B cell (primary cell): ENCODE measurements around the gene EPHA5. TPM values are rescaled to one million over a fixed set of nuclear protein-coding genes. Genes with fewer than 3 reads are reported as not detected.

Experiments used
- ATAC-seq: fragments of 200-7000 bp; cut with Tn5 transposase; one replicate; pipeline ENCODE4 v1.10.0; 2021; ENCODE audit warnings: low read depth, mild to moderate bottlenecking, moderate number of reproducible peaks, moderate library complexity
- CTCF ChIA-PET: fragments of 350-600 bp; sonication (Branson Sonifier 250); formaldehyde crosslinking; loops from one replicate; lab custom pipeline; 2021; ENCODE audit warnings: antibody characterized with exemption, inconsistent platforms; lab: Charles Lee
- POLR2A ChIA-PET: fragments of 350-600 bp; sonication (Branson Sonifier 250); formaldehyde crosslinking; loops from one replicate; lab custom pipeline; 2021; ENCODE audit warnings: antibody characterized with exemption; lab: Charles Lee
- DNase-seq: peaks from one replicate; pipeline ENCODE4 v3.0.0; 2013
- H2AFZ ChIP-seq: 2 replicates; pipeline ENCODE4 v1.6.1; 2012; ENCODE audit warnings: mild to moderate bottlenecking, low read depth, low read length; ENCODE audit not compliant: insufficient read depth, poor library complexity, severe bottlenecking
- H3K27ac ChIP-seq, 2 donors: 1 replicate in 1 of 2; 2 replicates in 1 of 2; pipeline ENCODE4 v1.5.1; 2012 to 2013; ENCODE audit warnings: low read length in 2 of 2, mild to moderate bottlenecking in 2 of 2, moderate library complexity in 1 of 2
- H3K27me3 ChIP-seq, 4 experiments: fragments of 200-600 bp in 1 of 4; sonication (generic) in 1 of 4; replicated peaks in 1 of 4; 1 replicate in 2 of 4; 2 replicates in 2 of 4; pipeline versions ENCODE4 v1.6.1 to v1.7.0; 2013 to 2016; ENCODE audit warnings: low read length in 3 of 4, mild to moderate bottlenecking in 2 of 4, mixed read lengths in 1 of 4, moderate library complexity in 1 of 4; ENCODE audit not compliant: insufficient read depth in 4 of 4, control insufficient read depth in 3 of 4; ENCODE audit errors: control extremely low read depth in 1 of 4
- H3K36me3 ChIP-seq, 2 experiments: replicated peaks in 1 of 2; 1 replicate in 1 of 2; 2 replicates in 1 of 2; pipeline versions ENCODE4 v1.6.1 to v1.7.1; 2013; ENCODE audit warnings: low read length in 1 of 2; ENCODE audit not compliant: insufficient read depth in 2 of 2, control insufficient read depth in 1 of 2; ENCODE audit errors: control extremely low read depth in 1 of 2, extremely low read depth in 1 of 2
- H3K4me1 ChIP-seq, 2 donors: fragments of 200-600 bp in 1 of 2; sonication (generic) in 1 of 2; 1 replicate in 1 of 2; 2 replicates in 1 of 2; pipeline versions ENCODE4 v1.5.1 to v1.6.1; 2013 to 2017; ENCODE audit warnings: low read length in 2 of 2; ENCODE audit not compliant: control insufficient read depth in 2 of 2, insufficient read depth in 2 of 2
- H3K4me2 ChIP-seq: replicated peaks from 2 replicates; pipeline ENCODE3; 2012; ENCODE audit warnings: mild to moderate bottlenecking, low read depth, low read length; ENCODE audit not compliant: poor library complexity, severe bottlenecking
- H3K4me3 ChIP-seq, 5 experiments: fragments of 200-600 bp in 1 of 5; sonication (generic) in 1 of 5; 1 replicate in 3 of 5; 2 replicates in 2 of 5; pipeline versions ENCODE4 v1.5.1 to v1.7.0; 2011 to 2016; ENCODE audit warnings: low read length in 4 of 5, mild to moderate bottlenecking in 4 of 5, low read depth in 2 of 5, control low read depth in 1 of 5, moderate library complexity in 1 of 5; ENCODE audit not compliant: insufficient read depth in 1 of 5; ENCODE audit errors: control extremely low read depth in 1 of 5, extremely low read depth in 1 of 5
- H3K79me2 ChIP-seq: fragments of 200-600 bp; sonication (generic); one replicate; pipeline ENCODE4 v1.6.0; 2016; ENCODE audit warnings: low read length; ENCODE audit not compliant: control insufficient read depth, insufficient read depth
- H3K9ac ChIP-seq: fragments of 200-600 bp; sonication (generic); 2 replicates; pipeline ENCODE4 v1.6.1; 2017; ENCODE audit warnings: mild to moderate bottlenecking, low read length, moderate library complexity
- H3K9me3 ChIP-seq, 3 donors: one replicate each; pipeline versions ENCODE4 v1.6.1 to v1.7.1; 2013; ENCODE audit warnings: low read length in 2 of 3; ENCODE audit not compliant: control insufficient read depth in 2 of 3, insufficient read depth in 1 of 3; ENCODE audit errors: control extremely low read depth in 1 of 3
- H4K20me1 ChIP-seq: 2 replicates; pipeline ENCODE4 v1.6.0; 2012; ENCODE audit warnings: mild to moderate bottlenecking, low read length; ENCODE audit not compliant: insufficient read depth, control insufficient read depth, poor library complexity, severe bottlenecking
- H3K27ac Mint-ChIP-seq: one replicate; pipeline ENCODE4 v1.8.0; 2021; ENCODE audit warnings: mixed read lengths
- H3K27me3 Mint-ChIP-seq: one replicate; pipeline ENCODE4 v1.8.0; 2021; ENCODE audit warnings: mixed read lengths
- H3K4me1 Mint-ChIP-seq: one replicate; pipeline ENCODE4 v1.8.0; 2021; ENCODE audit warnings: mixed read lengths
- H3K4me3 Mint-ChIP-seq: one replicate; pipeline ENCODE4 v1.8.0; 2021; ENCODE audit warnings: mixed read lengths
- H3K9me3 Mint-ChIP-seq: one replicate; pipeline ENCODE4 v1.8.0; 2022; ENCODE audit warnings: mixed read lengths; ENCODE audit not compliant: insufficient read depth
- CTCF ChIP-seq: fragments of 200-600 bp; IDR thresholded peaks from one replicate; pipeline ENCODE4 v1.8.0; 2022; ENCODE audit warnings: antibody characterized with exemption, mild to moderate bottlenecking
- EZH2 ChIP-seq: IDR thresholded peaks from 2 replicates; pipeline ENCODE4 v1.6.1; 2012; ENCODE audit warnings: borderline replicate concordance, low read depth, mild to moderate bottlenecking, moderate library complexity, low read length; ENCODE audit not compliant: insufficient read depth, poor library complexity, severe bottlenecking
- WGBS: methylation state at CpG from one replicate; pipeline ENCODE4 v1.1.5; 2013; ENCODE audit warnings: missing lambda C conversion rate; ENCODE audit not compliant: insufficient coverage; 5-methylcytosine and 5-hydroxymethylcytosine counted together
- intact Hi-C: fragments of 100-400 bp; cut with micrococcal nuclease; formaldehyde crosslinking; loops from one replicate; pipeline ENCODE4 v1.10.0; 2022
- polyA plus RNA-seq: library from polyadenylated mRNA; depleted of rRNA; stranded (reverse); fragments of >200 nt; gene quantifications from 2 replicates; pipeline ENCODE4 v1.2.3, GENCODE V29; 2012
- total RNA-seq, 2 donors: library from RNA; stranded (reverse); fragments of 120-200 nt in 1 of 2; gene quantifications; 1 replicate in 1 of 2; 2 replicates in 1 of 2; pipeline versions ENCODE4 v1.2.3 to v1.2.4, GENCODE V29; 2013 to 2022

Gene EPHA5
- total and polyA plus RNA-seq, 2 donors (not counting 1 experiment from before 2014, with no cell fraction given), result not detected

- intact Hi-C loops, result no loop called here
- Mint-ChIP-seq H3K27ac (no peak overlapping the region), H3K4me3 (no peak overlapping the region), H3K4me1 (no peaks in the 10 kb centered on the region), H3K27me3 (no peaks in the 10 kb centered on the region), H3K9me3 (peaks cover 7% of the 10 kb centered on the region)
- 79% methylated on average over 2 of the region's 2 CpGs for WGBS
- TF ChIP-seq EZH2, result no peak
- no peak for TF ChIP-seq CTCF
- ChIA-PET POLR2A (no interaction called here), CTCF (no interaction called here)
- H3K9ac ChIP-seq, result no peak overlapping the region
- no peak overlapping the region for H2AFZ ChIP-seq
- DNase-seq (no peak), ATAC-seq (no peak)
- no peaks in the 10 kb centered on the region for H3K9me3 ChIP-seq
- no peak overlapping the region for H3K4me3 ChIP-seq
- H3K4me1 ChIP-seq, result no peaks in the 10 kb centered on the region
- no peak overlapping the region for H3K4me2 ChIP-seq
- no peaks in the 10 kb centered on the region for H4K20me1 ChIP-seq
- no peaks in the 10 kb centered on the region for H3K27me3 ChIP-seq
- H3K27ac ChIP-seq, result no peak overlapping the region
- no peaks in the 10 kb centered on the region for H3K36me3 ChIP-seq
- no peaks in the 10 kb centered on the region for H3K79me2 ChIP-seq
Measured at GRCh38 chr4:65498606-65499005, 171.7 kb downstream of the EPHA5 start.

GRCh38 chr4:65495439-65495838, 174.8 kb downstream of the EPHA5 start:
- H3K9me3 ChIP-seq, result no peaks in the 10 kb centered on the region
- H3K4me1 Mint-ChIP-seq, result no peaks in the 10 kb centered on the region
- no peak overlapping the region for H3K4me3 Mint-ChIP-seq
- no peaks in the 10 kb centered on the region for H3K4me1 ChIP-seq
- WGBS, result no CpG with 5 or more reads among the region's 1 CpG
- no peaks in the 10 kb centered on the region for H3K27me3 ChIP-seq
- H3K4me3 ChIP-seq, result no peak overlapping the region
- POLR2A ChIA-PET, result no interaction called here
- no peaks in the 10 kb centered on the region for H3K36me3 ChIP-seq
- H3K27me3 Mint-ChIP-seq, result no peaks in the 10 kb centered on the region
- no peaks in the 10 kb centered on the region for H4K20me1 ChIP-seq
- TF ChIP-seq EZH2 (no peak), CTCF (no peak)
- no peak overlapping the region for H2AFZ ChIP-seq
- CTCF ChIA-PET, result no interaction called here
- H3K4me2 ChIP-seq, result no peak overlapping the region
- no peak overlapping the region for H3K9ac ChIP-seq
- H3K9me3 Mint-ChIP-seq, result no peaks in the 10 kb centered on the region
- intact Hi-C loops, result no loop called here
- ATAC-seq (no peak), DNase-seq (no peak)
- H3K27ac ChIP-seq, result no peak overlapping the region
- H3K27ac Mint-ChIP-seq, result no peak overlapping the region
- H3K79me2 ChIP-seq, result no peaks in the 10 kb centered on the region
